Fibroblast of skin of back (primary cell): Measurements from ENCODE around the gene SBF2.

Experiments used
- DNase-seq: peaks from one replicate; pipeline ENCODE4 v3.0.0-alpha.2; 2013

SBF2 gene

DNA sequence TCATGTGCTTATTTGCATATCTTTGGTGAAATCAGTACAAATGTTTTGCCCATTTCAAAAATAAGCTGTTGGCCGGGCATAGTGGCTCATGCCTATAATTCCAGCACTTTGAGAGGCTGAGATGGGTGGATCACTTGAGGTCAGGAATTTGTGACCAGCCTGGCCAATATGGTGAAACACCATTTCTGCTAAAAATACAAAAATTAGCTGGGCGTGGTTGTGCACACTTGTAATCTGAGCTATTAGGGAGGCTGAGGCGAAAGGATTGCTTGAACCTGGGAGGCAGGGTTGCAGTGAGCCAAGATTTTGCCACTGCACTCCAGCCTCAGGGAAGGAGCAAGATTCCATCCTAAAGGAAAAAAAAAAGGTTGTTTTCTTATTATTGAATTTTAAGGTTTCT is 494.1 kb downstream of the SBF2 start:
- no peak for DNase-seq

DNA sequence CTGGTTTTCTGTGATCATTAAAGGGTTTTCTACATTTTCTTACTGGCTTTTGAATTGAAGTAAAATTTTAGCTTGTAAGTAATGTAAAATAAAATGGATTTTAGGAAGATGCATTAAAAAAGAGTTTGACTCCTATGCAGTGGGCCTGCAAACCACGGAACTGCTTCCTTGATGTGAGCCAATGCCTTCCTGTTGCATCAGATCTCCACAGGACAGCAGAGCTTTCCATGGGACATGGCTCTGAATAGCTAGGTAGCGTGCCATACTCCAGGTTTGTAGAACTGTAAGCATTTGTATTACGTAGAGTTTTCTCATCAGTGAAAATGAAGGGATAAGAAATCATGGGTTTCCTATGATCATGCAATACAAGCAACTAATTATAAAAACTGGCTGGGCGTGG is 496.7 kb downstream of the SBF2 start:
- no peak for DNase-seq

DNA sequence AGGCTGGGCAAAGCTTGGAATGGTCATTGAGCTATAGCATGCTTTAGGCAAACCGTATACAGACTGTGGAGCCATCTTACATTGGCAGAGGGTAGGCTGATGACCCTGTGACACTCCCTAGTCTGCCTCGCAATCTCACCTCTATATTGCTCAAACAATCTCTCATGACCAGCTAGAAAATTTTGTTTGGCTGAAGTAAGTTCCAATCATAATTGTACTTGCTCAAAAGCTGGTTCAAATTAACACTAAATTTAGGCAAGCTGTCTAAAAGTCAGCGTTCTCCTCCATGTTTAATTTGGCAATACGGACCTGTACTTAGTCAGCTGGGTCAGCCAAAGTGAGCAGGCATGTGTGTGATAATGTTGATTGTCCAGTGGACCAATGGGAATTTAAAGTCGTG is 497.2 kb downstream of the SBF2 start:
- DNase-seq = no peak

DNA sequence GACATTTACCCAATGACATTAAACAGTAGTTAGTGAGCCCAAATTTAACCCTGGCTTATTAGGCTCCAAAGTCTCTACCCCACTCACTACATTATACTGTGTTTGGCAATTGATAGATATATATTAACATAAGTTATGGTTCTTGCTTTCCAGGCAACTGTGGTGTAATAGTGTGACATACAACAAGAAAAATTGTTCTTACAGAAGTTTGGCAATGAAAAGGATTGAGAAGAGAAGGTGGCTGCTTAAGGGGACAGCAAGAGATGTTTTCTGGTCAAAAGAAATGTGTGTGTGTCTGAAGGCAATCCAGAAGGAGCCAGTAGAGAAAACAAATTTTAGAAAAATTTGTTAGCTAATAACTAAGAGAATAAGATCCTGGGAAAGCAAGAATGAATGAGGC is 497.8 kb downstream of the SBF2 start:
- DNase-seq = no peak

- DNase-seq = no peak
These were observed 503.3 kb downstream of the SBF2 start for GRCh38 chr11:9790703-9791102.

- DNase-seq = no peak
These were observed 504.1 kb downstream of the SBF2 start for GRCh38 chr11:9789910-9790309.

DNA sequence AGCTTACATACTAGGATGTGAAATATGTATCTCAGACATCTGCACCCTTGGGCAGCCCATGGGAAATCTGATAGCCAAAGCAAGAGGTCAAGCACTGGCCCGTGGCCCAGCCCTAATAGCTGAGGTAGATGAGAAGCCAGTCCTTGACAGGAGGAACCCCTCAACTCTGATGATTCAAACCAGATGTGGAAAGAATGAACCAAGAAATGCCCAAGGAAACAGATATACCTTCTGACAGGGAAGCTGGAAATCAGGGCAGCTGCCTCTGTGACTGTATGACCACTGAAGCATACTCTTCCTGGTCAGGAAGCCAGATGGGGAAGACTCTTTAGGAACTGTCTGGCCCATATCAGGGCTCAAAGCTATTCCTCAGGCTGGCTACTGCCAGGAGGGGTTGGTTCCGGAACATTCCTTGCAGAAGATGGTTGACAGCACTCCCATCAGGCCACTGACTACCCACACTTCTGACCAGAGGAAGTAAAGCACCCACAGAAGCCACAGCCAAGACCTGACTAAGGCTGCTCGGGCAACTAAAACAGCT is 506.0 kb downstream of the SBF2 start:
- DNase-seq = no peak

GRCh38 chr11:9787260-9787659 is 506.8 kb downstream of the SBF2 start:
- DNase-seq = no peak

DNA sequence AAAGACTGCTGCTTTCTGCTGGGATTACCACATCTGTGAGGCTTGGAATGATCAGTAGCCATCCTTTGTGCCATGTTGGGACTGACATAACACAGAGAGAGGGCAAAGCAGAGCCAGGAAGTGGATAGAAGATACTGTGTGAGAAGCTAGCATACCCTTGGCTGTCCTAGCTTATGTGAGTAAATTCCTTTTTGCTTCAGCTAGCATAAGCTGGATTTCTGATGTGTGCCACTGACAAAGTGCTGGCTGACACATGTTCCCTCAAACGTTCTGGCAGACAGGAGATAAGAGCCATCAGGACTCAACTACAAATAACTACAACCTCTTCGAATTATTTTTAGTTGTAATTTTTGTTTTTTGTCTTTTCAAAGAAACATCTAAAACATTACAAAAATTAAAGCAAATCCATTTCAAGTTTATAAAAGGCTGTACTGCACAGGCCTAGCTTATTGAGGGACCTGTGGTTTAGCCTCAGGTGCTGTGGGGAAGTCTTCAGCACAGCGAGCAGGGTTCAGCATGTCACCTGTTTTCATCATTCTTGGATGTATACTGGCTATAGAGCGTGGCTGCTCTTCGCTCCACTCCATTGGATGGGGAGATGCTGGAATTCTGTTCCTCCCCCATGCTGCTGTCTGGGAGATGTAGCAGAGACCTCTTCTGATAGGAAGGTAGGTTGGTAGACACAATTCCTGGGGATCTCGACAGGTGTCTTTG is 509.3 kb downstream of the SBF2 start:
- no peak for DNase-seq

GRCh38 chr11:9783986-9784385 is 510.0 kb downstream of the SBF2 start:
- DNase-seq = no peak

- DNase-seq = no peak
These were observed 513.1 kb downstream of the SBF2 start for GRCh38 chr11:9780929-9781328.

DNA sequence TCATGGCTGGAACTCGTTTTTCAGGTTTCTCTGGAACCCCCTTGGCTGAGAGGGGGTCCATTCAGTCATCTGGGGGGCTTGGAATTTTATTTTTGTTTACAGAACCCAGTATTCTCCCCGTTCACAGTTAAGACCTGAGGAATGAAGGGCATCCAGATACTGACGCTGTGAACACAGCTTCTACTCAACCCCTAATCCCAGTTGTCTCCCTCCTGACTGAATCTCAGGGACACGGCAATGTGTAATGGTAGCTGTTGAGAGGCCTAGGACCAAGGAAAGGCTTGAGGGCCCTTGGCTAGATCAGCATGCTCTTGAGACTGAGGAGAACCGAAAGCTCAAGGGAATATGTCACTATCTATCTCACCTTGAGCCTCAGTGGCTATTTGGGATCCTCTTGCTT is 516.5 kb downstream of the SBF2 start:
- no peak for DNase-seq

- no peak for DNase-seq
These were observed 517.0 kb downstream of the SBF2 start for GRCh38 chr11:9777066-9777465.

- DNase-seq = no peak
These were observed 517.8 kb downstream of the SBF2 start for GRCh38 chr11:9776203-9776602.

- DNase-seq = no peak
These were observed 518.6 kb downstream of the SBF2 start for GRCh38 chr11:9775398-9775779.

GRCh38 chr11:9774591-9775397 is 519.2 kb downstream of the SBF2 start:
- DNase-seq = peak; percentile 97

DNA sequence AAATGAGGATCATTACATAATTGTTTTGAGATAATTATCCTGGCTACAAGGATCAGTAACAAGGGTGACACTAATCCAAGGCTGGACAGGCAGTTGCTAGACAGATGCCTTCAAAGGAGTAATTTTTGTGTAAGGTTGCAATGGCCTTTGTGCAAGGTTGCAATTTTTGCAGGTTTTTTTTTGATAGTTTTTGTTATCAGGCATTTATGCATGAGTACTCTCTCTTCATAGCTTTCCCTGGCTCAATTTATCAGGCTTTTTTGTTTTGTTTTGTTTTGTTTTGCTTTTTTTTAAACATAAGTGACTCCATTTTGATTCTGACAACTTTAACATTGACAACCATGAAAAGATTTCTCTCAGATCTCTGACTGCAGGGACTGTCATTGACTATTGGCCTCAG is 519.9 kb downstream of the SBF2 start:
- DNase-seq = no peak

DNA sequence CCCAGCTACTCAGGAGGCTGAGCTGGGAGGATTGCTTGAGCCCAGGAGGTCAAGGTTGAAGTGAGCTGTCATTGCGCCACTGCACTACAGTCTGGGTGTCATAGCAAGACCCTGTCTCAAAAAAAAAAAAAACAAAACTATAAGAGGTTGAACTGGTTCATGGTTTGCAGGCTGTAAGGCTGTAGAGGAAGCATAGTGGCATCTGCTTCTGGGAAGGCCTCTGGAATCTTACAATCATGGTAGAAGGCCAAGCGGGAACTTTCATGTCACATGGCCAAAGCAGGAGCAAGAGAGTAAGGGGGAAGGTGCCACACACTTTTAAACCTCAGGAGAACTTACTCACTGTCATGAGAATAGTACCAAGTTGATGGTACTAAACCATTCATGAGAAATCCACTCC is 520.5 kb downstream of the SBF2 start:
- no peak for DNase-seq

DNA sequence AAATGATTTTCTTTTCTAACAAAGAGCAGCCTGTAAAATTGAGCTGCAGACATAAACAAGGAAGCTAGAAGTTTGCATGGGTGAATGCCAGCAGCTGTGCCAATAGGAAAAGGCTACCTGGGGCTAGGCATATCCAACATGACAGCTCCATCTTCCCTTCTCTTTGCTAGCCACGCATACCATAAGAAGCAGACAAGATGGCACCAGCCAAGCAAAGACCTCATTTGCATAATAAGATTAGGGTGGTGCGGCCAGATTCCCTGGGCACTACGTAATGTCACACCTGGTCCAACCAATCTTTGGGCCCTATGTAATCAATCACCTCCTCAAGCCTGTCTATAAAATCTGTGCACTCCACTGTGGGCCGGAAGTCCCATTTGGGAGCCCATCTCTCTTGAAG is 521.8 kb downstream of the SBF2 start:
- no peak for DNase-seq

- peak; percentile 33 for DNase-seq
These were observed 522.9 kb downstream of the SBF2 start for GRCh38 chr11:9771071-9771511.

GRCh38 chr11:9769621-9770020 is 524.4 kb downstream of the SBF2 start:
- no peak for DNase-seq

DNA sequence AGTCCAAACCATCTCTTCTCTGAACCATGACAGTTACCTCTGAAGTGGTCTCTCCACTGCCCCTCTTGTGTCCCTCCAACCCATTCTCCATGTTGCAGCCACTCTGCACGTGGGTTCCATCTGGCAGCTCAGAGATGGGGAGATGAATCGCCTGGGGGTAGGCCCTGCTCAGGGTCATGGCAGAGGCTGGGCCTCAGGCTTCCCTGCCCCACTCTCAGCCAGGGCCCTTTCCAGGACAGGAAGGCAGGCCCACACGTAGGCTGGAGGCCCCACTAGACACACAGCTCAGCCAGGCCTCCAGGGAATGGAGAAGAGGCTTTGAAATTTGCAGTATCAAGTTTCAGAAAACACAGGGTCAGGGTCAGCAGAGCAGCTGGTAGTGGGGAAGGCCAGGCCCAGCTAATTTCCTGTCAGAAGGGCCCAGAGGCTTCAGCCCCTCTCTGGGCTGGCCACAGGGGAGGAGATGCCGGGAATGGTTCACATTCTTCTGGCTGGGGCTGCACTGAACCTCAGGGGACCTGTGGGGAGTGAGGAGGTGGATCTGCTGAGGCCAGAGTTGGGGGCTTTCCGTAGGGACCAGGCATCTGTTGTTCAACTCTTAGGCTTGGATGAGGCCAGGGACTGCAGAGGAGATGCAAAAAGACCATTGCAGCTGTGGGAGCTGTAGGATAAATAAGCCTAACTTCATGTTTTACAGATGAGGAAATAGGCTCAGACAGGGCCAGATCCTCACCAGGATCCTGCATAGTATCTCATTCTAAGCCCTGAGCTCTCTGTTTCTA is 528.5 kb downstream of the SBF2 start:
- peak; percentile 98 for DNase-seq

DNA sequence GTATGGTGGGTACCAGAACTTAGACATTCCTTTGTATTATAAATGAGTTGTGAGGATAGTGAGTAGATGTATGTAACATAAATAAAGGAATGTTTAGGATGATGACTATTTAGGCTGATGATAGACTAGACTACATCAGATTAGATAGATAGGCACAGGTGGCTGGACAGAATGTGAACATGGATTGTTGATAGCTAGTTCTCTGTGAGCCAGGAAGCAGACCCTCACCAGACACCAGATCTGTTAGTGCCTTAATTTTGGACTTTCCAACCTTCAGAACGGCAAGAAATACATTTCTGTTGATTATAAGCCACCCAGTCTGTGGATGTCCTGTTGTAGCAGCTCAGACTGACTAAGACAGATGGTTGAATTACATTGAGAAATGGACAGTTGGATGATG is 530.7 kb downstream of the SBF2 start:
- no peak for DNase-seq
